NCI-H1436 treated with DMSO at 0.1 percent for 48 hours (cell line): ENCODE results near the gene ORM1.
"Not testable (repeated sequence)": the region's sequence is repeated elsewhere in the genome, so short reads cannot be mapped to it uniquely, and the experiment has no call there.

Source experiments
- DNase-seq: peaks from one replicate; lab custom pipeline; 2025; lab: John Stamatoyannopoulos, UW

Gene ORM1

GRCh38 chr9:114322831-114323531 lies at the start of gene ORM1:
Gene ORM1 (plus strand): TSS chr9:114323098. CDS start chr9:114323134, 36 bp downstream.
- not testable (repeated sequence) for DNase-seq

- no peak for DNase-seq
Observed at GRCh38 chr9:114273461-114273881, 49.4 kb upstream of the ORM1 start.

GRCh38 chr9:114274217-114274616 lies 48.7 kb upstream of the ORM1 start:
- no peak for DNase-seq

- DNase-seq: no peak
Observed at GRCh38 chr9:114275246-114276004, 47.5 kb upstream of the ORM1 start.

DNA sequence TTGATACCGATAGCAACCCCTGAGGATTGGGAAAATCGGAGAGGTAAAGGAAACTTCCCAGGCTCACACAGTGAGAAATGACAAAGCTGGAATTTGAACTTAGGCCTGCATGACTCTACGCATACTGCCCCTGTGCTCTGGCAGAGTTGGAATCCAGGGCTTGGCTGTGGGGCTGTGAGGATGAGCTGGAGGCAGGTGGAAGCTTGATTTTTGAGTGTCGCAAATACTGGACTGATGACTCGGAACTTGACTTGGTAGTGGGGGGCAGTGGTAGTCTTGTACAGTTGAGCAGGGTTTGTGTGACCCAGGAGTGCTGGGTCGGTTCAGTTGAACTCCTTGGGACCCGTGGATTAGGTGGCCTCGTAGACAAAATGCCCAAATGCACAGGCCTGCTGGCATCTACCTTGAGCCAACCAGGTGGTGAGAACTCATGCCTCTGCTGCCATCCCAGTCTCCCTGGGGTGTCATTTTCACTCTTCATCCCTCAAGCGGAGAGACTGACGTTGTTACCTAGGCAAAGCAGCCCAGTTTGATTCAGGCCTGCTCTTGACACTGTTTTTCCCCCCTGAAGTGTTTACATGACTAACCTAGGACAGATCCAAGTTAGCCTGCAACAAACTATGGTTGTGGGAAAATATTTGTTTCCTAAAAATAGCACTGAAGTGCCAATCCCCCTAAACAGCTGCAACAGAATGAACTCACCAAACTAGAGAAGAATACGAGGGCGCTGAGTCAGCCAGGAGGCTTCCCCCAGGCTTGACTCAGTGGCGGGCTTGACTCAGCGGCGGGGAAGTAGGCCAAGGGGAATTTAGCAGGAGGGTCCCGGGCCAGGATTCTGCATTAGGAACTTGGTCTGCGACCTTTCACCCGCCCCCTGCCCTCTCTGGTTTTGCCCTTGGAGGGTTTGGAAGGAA lies 45.7 kb upstream of the ORM1 start:
- no peak for DNase-seq

GRCh38 chr9:114278356-114278755 lies 44.5 kb upstream of the ORM1 start:
- DNase-seq: no peak

DNA sequence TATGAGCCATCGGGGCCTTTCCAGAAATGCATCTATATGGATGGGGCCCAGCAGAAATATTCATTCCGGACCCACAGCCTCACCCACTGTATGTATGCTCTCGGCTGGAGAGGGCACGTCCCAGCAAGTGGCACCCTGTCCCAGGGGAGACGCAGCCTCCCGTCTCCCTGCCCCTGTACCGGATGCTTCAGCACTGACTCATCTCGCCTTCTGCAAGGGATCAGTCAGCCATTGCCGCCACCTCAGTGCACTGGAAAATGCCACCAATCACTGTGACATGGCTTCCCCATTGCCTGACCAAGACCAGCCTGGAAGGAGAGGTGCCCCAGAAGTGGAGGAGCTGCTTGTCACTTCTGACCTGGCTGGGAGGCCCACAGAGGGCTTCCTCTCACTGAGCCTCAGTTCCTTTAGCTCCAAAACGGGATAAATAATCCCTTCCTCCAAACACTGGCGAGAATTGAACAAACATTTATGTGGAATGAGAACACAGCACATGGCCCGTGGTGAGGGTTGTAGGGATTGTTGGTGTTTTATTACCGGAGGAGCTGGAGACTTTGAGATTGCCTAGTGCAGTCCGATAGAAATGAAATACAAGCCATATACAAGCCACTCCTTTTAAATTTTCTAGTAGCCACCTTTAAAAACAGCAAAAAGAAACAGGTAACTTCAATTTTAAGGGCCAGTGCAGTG lies 43.9 kb upstream of the ORM1 start:
- no peak for DNase-seq

DNA sequence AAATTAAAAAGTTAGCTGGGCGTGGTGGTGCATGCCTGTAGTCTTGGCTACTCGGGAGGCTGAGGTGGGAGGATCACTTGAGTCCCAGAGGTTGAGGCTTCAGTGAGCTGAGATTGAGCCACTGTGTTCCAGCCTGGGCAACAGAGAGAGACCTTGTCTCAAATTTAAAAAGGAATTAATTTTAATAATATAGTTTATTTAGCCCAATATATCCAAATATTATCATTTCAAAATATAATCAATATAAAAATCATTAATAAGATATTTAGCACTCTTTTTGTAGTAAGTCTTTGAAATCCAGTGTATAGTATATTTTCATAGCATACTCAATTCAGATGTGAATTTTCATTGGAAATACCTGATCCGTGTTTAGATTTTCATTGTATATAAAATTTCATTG lies 43.2 kb upstream of the ORM1 start:
- DNase-seq: no peak

- DNase-seq: no peak
Observed at GRCh38 chr9:114280636-114281472, 42.0 kb upstream of the ORM1 start.

DNA sequence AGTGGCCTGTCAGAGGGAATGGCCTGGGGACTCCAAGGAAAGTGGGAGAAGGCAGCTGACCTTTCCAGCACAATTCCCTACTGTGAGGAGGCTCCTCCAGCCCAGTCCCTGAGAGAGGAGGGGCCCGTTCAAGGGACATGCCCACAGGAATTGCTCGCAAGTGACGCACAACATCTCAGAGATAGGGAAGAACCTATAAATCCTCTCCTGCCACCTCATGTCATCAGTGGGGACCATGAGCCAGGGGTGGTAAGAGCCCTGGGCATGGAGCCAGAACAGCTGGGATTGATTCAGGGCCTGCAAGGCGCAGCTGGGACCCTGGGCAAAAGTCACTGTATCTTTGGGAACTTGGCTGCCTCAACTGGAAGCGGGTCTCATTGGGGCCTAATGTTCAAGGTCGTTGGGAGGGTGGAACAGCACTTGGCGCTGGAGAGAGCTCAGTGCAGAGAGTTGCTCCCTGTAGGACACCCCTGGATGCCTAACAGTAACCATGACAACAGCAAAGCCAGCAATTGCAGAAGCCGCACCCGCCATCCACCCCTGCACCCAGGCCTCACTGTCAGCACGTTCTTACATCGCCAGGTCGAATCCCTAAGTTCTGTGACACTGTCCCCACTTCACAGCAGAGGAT lies 41.3 kb upstream of the ORM1 start:
- no peak for DNase-seq

DNA sequence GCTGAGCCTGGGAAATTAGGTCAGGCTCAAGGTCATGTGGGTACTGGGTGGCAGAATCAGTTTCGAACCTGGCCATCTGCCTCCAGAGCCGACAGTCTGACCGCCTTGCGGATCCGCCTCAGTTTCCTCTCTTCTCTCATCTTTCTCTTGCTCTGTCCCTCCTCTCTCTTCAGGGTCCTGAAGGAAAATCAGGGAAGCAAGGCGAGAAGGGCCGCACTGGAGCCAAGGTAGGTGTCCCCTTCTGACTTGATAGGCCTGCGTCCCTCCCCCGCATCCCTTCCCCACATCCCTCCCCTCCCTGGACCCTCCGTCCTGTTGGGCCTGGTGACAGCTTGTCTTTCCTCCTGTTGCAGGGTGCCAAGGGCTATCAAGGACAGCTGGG lies 40.8 kb upstream of the ORM1 start:
- no peak for DNase-seq

GRCh38 chr9:114282507-114282906 lies 40.4 kb upstream of the ORM1 start:
- DNase-seq: no peak

DNA sequence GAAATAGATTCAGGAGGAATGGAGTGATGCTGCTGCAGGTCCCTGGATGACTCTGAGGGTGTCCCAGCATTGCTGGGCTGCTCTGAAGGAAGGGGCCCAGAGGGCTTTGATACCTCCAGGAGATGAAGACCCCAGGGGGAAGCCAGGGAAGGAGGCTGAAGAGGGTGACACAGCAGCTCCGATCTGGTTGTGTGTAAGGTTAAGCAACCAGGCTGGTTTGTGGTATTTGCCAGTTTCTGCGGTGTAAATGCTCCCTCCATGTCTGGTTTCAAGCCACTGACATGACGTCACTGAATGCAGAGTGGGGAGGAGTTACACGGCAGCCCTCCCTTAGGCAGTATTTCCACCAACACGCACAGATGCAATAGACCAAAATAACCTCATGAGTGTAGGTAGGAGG lies 40.0 kb upstream of the ORM1 start:
- no peak for DNase-seq

DNA sequence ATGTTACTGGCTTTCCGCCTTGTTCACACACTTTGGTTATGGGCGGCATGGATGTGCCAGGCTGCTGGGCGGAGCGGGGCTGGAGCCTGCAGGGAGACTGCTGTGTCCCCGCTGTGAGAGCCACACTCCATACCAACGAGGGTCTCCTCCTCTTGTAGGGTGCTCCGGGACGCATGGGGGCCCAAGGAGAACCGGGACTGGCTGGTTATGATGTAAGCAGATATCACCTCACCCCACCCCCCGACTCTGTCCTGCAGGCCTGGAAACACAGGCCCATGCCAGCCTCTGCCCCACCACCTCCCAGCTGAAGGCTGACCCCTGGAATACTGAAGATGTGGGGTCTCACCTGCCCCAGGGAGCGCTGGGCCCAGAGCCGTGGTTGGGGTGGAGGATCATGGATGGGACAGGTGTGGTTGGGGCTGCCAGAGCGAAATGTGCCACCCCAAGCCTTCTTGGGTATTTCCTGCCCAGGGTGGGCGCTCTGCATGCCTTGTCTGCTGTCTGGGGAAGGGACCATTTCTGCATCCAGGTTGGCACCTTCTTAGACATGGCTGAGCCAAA lies 39.3 kb upstream of the ORM1 start:
- DNase-seq: no peak

DNA sequence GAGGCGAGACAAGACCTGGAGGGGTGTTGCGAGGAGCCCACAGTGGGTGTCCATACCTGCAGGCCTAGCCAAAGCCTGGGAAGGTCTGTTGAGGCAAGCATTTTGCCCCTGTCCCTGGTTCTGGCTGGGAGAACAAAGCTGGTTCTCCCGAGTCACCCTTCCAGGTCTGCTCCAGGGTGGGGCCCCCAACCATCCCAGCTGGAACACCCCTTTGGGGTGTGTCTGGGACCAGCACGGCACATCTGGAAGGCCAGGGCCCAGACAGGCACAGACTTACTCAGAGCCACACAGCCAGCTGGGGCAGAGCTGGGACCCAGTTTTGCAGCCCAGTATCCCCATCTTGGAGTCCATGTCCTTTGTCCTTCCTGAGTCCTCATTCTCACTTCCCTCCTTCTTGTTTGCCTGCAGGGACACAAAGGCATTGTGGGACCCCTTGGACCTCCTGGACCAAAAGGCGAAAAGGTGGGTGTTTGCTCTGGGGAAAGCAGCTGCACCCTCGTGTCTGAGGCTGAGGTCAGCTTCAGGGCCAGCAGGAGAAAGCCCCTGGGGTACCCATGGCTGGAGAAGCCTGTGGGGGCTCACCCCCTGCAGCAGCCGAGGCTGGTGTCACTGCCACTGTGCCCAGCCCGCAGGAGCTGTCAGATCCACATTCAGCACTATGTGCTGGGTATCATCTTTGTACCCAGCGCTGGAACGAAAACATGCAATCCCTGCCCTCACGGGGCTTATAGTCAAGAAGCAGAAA lies 38.4 kb upstream of the ORM1 start:
- no peak for DNase-seq

GRCh38 chr9:114285166-114285867 lies 37.6 kb upstream of the ORM1 start:
- DNase-seq: no peak

DNA sequence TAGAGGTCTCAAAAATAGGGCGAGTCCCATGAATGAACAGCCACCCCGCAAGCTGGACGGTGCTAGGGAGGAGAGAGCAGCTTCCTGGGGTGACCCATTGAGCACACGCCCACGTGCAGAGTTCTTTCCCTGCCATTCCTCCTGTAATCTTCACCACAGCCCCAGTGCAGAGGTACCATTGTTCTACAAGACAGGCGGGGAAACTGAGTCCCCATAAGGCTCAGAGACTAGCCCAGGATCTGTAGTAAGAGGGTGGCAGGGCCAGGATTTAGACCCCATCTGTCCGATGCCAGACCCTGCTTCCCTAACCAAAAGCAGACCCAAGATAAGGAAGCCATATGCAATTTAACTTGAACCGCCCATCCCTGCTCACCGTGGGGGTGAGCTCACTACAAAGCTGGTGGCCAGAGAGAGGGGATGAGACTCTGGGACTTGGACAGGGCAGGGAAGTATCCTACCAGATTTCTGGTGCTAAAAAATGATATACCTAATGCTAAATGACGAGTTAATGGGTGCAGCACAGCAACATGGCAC lies 36.7 kb upstream of the ORM1 start:
- no peak for DNase-seq

DNA sequence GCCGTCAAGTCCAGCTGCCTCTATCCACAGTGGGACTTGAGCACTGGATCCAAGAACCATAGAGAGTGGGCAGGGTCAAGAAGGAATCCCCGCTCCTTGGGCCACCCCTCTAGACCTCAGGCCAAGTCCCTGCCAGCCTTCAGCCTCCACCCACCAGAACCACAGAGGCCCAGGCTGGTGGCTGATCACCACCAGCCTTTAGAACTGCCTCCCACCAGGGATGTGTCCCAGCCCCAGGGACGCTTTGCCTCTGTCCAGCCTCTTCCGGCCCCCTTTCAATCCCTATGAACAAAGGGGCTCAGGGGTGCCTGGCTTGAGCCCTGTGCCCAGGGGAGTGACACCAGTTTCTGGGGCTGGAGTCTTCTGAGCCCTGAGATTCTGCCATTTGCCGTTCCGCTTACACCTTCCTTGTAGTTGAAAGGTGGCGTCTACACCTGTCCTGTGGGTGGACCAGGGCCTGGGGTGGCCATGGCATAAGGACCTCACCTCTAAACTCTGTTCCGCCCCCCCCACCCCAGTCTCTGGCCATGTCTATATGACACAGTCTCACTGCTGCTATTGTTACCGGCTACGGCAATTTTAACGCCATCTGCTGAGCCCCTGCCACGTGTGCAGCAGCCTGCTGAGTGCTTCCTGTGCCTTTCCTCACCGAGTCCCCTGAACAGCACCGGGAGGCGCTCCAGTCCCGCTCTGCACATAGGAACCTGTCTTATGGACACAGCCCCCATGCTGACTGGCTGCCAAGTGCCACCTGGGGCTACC lies 35.7 kb upstream of the ORM1 start:
- no peak for DNase-seq
